Effector memory CD4-positive, alpha-beta T cell (primary cell): ENCODE data around the gene AKNA.

Source experiments
- DNase-seq, 3 donors: peaks; one replicate each; pipeline ENCODE4 v3.0.0-alpha.2; 2020
- H3K27ac ChIP-seq: 2 replicates; pipeline ENCODE4 v1.7.0; 2013; ENCODE audit warnings: mild to moderate bottlenecking, low read length, moderate library complexity; ENCODE audit not compliant: insufficient read depth, poor library complexity, severe bottlenecking
- H3K27me3 ChIP-seq: replicated peaks from 2 replicates; pipeline ENCODE4 v1.7.0; 2013; ENCODE audit warnings: mild to moderate bottlenecking, low read length; ENCODE audit not compliant: insufficient read depth, control insufficient read depth, poor library complexity, severe bottlenecking
- H3K36me3 ChIP-seq: 2 replicates; pipeline ENCODE4 v1.7.0; 2013; ENCODE audit warnings: mild to moderate bottlenecking, low read length, moderate library complexity; ENCODE audit not compliant: control insufficient read depth, insufficient read depth
- H3K4me1 ChIP-seq: 2 replicates; pipeline ENCODE4 v1.7.0; 2013; ENCODE audit warnings: low read length, mild to moderate bottlenecking; ENCODE audit not compliant: control insufficient read depth, insufficient read depth, poor library complexity, severe bottlenecking
- H3K4me3 ChIP-seq: 2 replicates; pipeline ENCODE4 v1.7.0; 2013; ENCODE audit warnings: low read length, low read depth, mild to moderate bottlenecking; ENCODE audit not compliant: insufficient read depth, poor library complexity, severe bottlenecking
- H3K9me3 ChIP-seq: 2 replicates; pipeline ENCODE4 v1.7.0; 2013; ENCODE audit warnings: mild to moderate bottlenecking, low read length, moderate library complexity; ENCODE audit not compliant: control insufficient read depth
- total RNA-seq, 3 donors: gene quantifications; one replicate each; lab custom pipeline; 2026; lab: John Stamatoyannopoulos, UW

The AKNA gene, protein sequence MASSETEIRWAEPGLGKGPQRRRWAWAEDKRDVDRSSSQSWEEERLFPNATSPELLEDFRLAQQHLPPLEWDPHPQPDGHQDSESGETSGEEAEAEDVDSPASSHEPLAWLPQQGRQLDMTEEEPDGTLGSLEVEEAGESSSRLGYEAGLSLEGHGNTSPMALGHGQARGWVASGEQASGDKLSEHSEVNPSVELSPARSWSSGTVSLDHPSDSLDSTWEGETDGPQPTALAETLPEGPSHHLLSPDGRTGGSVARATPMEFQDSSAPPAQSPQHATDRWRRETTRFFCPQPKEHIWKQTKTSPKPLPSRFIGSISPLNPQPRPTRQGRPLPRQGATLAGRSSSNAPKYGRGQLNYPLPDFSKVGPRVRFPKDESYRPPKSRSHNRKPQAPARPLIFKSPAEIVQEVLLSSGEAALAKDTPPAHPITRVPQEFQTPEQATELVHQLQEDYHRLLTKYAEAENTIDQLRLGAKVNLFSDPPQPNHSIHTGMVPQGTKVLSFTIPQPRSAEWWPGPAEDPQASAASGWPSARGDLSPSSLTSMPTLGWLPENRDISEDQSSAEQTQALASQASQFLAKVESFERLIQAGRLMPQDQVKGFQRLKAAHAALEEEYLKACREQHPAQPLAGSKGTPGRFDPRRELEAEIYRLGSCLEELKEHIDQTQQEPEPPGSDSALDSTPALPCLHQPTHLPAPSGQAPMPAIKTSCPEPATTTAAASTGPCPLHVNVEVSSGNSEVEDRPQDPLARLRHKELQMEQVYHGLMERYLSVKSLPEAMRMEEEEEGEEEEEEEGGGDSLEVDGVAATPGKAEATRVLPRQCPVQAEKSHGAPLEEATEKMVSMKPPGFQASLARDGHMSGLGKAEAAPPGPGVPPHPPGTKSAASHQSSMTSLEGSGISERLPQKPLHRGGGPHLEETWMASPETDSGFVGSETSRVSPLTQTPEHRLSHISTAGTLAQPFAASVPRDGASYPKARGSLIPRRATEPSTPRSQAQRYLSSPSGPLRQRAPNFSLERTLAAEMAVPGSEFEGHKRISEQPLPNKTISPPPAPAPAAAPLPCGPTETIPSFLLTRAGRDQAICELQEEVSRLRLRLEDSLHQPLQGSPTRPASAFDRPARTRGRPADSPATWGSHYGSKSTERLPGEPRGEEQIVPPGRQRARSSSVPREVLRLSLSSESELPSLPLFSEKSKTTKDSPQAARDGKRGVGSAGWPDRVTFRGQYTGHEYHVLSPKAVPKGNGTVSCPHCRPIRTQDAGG (N-terminal part only)
- total RNA-seq = 589 to 865 (median 779) reads per million in 3 donors

DNA sequence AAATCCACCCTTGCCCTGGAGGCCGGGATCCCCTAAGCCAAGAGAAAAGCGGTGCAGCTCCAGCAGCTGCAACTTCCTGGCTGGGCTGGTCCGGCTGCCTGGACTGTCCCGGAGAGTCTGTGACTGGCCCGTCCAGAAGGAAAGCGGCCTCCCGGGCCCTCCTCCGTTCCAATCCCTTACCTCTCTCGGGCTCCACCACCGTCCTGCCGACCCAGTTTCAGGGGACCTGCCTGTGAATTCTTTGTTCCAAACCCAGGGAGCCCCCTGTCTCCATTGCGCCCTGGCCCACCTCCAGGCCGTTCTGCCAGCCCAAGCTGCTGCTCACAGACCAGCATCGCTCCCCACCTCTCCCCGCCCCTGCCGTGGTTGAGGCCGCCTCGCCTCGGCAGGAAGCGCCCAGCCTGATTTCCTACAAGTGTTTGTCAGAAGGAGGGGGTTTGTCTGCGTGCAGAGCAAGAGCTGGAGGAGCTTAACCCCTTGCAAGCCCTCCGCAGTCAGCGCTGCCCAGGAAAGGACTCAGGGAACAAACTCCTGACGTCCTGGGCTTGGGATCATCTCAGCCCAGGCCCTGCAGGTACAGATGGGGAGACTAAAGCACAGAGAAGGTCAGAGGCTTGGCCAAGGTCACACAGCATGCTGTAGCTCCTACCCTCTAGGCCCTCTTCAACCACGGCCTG lies at the start of gene AKNA:
AKNA (minus strand) TSS at position 303 of the 677 bp plus-strand sequence. CDS start 6,649 bp downstream, outside the sequence.
- Histone ChIP-seq H3K27ac (peak within 1 kb of the TSS; percentile 97), H3K4me1 (peaks cover 75% of the 10 kb centered on the region), H3K4me3 (peak within 1 kb of the TSS; percentile 89), H3K36me3 (no peaks in the 10 kb centered on the region), H3K27me3 (no peaks in the 10 kb centered on the region), H3K9me3 (no peaks in the 10 kb centered on the region)
- DNase-seq = peak; percentile 63 to 78 (median 67)

DNA sequence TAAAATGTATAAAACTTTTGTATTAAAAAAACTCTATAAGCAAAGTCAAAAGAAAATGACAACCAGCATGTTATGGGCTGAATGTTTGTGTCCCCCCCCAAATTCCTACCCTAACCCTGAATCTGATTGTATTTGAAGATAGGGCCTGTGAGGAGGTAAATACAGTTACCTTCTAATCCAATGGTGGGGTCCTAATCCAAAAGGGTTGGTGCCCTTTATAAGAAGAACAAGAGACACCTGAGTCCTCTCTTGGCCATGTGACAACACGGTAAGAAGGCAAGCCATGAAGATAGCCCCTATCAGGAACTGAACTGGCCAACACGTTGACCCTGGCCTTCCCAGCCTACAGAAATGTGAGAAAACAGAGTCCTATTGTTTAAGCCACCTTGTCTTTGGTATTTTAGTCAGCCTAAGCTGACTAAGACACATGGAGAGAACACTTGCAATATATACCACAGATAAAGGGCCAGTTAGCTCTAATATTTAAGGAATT lies 49.7 kb upstream of the AKNA start:
- no peak for DNase-seq
- Histone ChIP-seq H3K9me3 (no peaks in the 10 kb centered on the region), H3K4me1 (no peaks in the 10 kb centered on the region), H3K27ac (no peak overlapping the region), H3K36me3 (no peaks in the 10 kb centered on the region), H3K27me3 (no peaks in the 10 kb centered on the region), H3K4me3 (no peak overlapping the region)

DNA sequence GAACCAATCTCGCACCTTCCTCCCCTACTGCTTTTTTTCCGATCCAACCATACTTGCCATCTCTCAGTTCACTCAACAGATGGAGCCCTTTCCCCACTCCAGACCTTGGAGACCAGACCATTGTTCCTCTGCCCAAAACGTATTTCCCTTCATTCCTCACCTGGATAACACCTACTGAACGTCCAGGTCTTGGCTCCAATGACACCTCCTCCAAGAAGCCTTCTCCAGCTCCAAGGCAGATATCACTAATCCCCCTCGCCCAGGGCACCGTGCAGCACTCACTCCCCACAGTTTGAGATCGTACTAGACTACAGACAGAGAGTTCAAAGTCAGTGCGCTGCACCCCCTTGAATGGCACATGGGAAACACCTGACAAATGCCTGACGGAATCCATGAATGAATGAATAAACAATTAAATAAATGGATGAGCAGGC lies 47.1 kb upstream of the AKNA start:
- Histone ChIP-seq H3K27ac (no peak overlapping the region), H3K4me3 (no peak overlapping the region), H3K36me3 (no peaks in the 10 kb centered on the region), H3K9me3 (no peaks in the 10 kb centered on the region), H3K4me1 (no peaks in the 10 kb centered on the region), H3K27me3 (no peaks in the 10 kb centered on the region)
- no peak for DNase-seq

DNA sequence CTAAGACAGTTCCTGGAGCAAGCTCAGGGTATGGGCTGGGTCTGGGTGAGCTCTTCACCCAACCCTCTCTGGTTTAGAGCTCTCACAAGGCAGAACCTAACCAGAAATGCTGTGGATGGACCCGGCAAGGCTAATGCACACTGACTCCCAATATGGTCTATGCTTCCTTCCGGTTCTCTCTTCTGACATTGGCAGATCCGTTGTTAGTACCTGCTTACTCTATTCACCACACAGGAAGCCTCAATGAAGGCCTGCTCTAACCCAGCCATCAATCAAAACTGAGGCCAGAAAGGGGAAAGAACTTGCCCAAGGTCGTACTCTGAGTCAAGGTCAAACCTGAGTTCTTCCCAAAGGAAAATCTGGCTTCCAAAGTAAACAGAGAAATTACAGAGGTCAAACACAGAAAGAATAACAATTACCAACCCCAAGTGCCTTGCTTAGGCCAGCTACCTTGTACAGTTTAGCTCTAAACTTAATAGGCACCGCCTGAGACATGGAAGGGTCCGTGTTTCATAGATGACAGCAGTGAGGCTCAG lies 46.0 kb upstream of the AKNA start:
- Histone ChIP-seq H3K4me3 (no peak overlapping the region), H3K4me1 (no peaks in the 10 kb centered on the region), H3K27ac (no peak overlapping the region), H3K9me3 (no peaks in the 10 kb centered on the region), H3K27me3 (no peaks in the 10 kb centered on the region), H3K36me3 (no peaks in the 10 kb centered on the region)
- DNase-seq = no peak

DNA sequence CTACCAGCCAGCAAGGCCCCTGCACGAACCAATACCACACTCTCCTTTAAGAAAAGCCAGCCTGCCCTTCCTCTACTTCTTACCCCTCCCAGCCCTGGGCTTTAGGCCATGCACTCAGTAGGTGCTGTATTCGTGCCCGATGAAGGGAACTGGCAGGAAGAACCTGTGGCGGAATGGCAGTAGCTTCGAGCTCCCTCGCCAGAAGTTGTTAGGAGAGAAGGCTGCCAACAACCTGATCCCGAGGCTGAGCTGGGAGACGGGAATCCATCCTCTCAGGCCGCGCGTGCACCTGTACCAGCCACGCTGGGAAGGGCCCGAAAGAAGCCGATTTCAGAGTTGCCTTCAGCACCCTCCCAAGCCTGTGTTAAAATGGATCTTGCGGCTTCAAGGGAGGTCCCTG lies 45.3 kb upstream of the AKNA start:
- no peak for DNase-seq
- Histone ChIP-seq H3K36me3 (no peaks in the 10 kb centered on the region), H3K9me3 (no peaks in the 10 kb centered on the region), H3K4me1 (no peaks in the 10 kb centered on the region), H3K4me3 (no peak overlapping the region), H3K27ac (no peak overlapping the region), H3K27me3 (no peaks in the 10 kb centered on the region)

DNA sequence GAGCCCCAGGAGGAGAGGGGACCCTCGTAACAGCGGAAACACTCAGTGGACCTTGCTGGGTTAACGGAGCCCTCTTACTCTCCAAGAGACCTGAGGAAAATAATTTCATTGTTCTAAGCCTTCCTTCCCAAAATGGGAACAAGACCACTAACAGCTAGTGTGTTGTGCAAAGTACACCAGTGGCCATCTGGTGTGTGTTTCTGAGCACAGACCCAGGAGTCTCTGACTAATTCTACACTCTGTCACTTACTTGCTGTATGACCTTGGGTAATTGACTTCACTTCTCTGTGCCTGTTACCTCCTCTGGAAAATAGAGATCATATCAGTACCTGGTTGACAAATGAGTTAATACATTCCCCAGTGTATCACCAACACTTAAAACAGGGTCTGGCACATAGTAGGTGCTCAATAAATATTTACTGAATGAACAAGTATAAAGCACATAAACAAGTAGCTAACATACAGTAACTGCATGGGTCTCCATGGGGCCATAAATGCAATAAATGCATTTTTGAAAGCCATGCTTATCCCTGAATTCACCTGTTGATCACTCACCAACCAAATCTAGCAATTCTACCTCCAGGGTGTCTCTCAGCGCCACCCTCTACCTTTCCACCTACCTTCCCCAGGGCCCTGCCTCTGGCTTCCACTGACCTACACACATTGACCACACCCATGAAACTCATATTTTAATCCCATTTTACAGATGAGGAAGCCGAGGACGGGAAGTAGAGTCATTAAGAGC lies 44.7 kb upstream of the AKNA start:
- no peak for DNase-seq
- no peak overlapping the region for H3K27ac ChIP-seq
- H3K27me3 ChIP-seq = no peaks in the 10 kb centered on the region
- no peaks in the 10 kb centered on the region for H3K36me3 ChIP-seq
- H3K4me3 ChIP-seq = no peak overlapping the region
- H3K4me1 ChIP-seq = no peaks in the 10 kb centered on the region
- H3K9me3 ChIP-seq = no peaks in the 10 kb centered on the region

DNA sequence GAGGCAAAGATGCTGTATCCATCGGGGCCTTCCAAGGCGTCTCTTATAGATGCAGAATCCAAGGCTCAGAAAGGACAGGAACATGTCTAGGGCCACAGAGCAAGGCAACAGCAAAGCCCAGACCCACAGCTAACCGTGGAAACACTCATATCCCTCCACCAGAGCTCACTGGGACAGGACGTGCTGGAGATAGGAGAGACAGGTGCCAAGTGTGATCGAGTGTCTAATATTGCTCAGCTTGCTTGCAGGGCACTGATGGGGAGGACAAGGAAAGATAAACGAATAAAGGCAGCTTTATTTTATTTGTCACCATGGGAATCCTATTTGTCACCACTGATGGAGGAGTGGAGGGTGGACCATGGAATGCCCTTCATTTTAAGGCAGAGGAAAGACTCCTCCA lies 44.0 kb upstream of the AKNA start:
- no peaks in the 10 kb centered on the region for H3K36me3 ChIP-seq

DNA sequence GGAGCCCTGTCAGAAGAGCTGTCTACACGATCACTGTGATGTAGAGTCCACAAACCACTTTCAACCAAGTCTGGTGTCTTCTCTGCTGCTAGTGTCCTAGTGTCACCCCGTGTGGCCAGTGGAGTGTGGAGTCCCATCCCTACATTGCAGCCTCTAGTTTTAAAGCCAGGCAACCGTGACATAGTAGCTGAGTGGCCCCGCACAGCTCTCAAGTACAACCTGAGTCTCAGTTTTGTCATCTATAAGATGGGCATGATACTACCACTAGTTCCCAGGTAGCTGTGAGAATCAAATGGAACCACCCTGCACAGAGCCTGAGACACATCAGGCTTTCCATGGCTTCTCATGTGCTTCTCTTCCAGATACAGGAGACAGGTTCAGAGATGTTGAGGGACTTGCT lies 43.2 kb upstream of the AKNA start:
- no peak for DNase-seq
- H3K4me3 ChIP-seq = no peak overlapping the region
- H3K27ac ChIP-seq = no peak overlapping the region
- H3K9me3 ChIP-seq = no peaks in the 10 kb centered on the region
- no peaks in the 10 kb centered on the region for H3K27me3 ChIP-seq
- no peaks in the 10 kb centered on the region for H3K4me1 ChIP-seq
- H3K36me3 ChIP-seq = no peaks in the 10 kb centered on the region

More for the DNA sequence above, 44.0 kb upstream of the AKNA start:
- no peak overlapping the region for H3K27ac ChIP-seq
- DNase-seq = no peak
- H3K9me3 ChIP-seq = no peaks in the 10 kb centered on the region
- no peak overlapping the region for H3K4me3 ChIP-seq
- H3K27me3 ChIP-seq = no peaks in the 10 kb centered on the region
- H3K4me1 ChIP-seq = no peaks in the 10 kb centered on the region
